C4-2B (cell line): ENCODE measurements around the gene PPP4C.

Source experiments
- CTCF ChIP-seq: fragments of 450-650 bp; conservative IDR thresholded peaks from 2 replicates; pipeline ENCODE4 v1.5.1; 2017; ENCODE audit warnings: mild to moderate bottlenecking
- ZFX ChIP-seq: fragments of 450-650 bp; IDR thresholded peaks from 2 replicates; pipeline ENCODE4 v1.6.1; 2017

- no peak for TF ChIP-seq CTCF
- no peak for TF ChIP-seq ZFX
Measured at GRCh38 chr16:30053376-30054015, 22.3 kb upstream of the PPP4C start.
